HT1080 (cell line): ENCODE data around the gene TBC1D19. TPM values are rescaled to one million over a fixed set of nuclear protein-coding genes. Genes with fewer than 3 reads are reported as not detected.
"Not testable (repeated sequence)": the region's sequence is repeated elsewhere in the genome, so short reads cannot be mapped to it uniquely, and the experiment has no call there.

Experiments
- DNase-seq: peaks from one replicate; pipeline ENCODE4 v3.0.0-alpha.2; 2015; ENCODE audit warnings: low read depth
- total RNA-seq: library from RNA; depleted of rRNA; stranded (reverse); fragments of >200 nt; shearing (Covaris generic); gene quantifications from 2 replicates; pipeline ENCODE4 v1.2.3, GENCODE V29; 2014

The TBC1D19 gene
- total RNA-seq, 1 experiment from 2014 or later = 4.5 TPM

GRCh38 chr4:26596843-26597242 lies 13.0 kb downstream of the TBC1D19 start:
- DNase-seq = no peak

DNA sequence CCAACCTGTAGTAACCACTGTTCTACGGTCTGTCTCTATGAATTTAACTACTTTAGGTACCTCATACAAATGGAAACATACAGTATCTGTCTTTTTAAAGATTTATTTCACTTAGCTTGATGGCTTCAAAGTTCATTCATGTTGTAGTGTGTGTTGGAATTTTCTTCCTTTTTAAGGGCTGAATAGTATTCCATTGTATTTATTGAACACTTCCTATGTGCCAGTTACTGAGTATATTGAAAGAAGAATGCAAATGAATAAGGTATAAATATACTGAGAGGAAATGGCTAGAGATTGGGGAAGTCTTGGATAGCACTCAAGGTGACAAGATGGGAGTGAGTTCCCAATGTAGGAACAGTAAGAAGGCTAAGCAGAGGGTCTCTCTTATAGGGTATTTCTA lies 17.3 kb downstream of the TBC1D19 start:
- DNase-seq = no peak

- DNase-seq = no peak
Observed at GRCh38 chr4:26607776-26608175, 23.9 kb downstream of the TBC1D19 start.

DNA sequence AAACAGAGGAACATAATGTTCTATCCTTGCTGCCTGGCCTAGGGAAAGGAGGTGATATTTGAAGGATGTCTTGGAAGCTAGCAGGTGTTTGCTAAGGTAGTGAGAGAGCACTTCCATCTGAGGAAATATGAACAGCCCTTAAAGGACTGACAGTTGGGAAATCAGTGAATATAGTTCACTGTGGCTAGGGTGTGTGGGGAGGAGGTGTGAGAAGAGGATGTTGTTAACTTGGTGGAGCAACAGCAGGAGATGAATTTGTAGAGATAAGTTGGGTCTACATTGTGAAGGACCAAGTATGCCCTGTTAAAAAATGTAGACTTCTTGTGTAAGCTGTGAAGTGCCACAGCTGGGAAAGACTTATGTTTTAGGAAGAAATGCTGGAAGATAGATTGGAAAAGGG lies 25.5 kb downstream of the TBC1D19 start:
- DNase-seq = no peak

DNA sequence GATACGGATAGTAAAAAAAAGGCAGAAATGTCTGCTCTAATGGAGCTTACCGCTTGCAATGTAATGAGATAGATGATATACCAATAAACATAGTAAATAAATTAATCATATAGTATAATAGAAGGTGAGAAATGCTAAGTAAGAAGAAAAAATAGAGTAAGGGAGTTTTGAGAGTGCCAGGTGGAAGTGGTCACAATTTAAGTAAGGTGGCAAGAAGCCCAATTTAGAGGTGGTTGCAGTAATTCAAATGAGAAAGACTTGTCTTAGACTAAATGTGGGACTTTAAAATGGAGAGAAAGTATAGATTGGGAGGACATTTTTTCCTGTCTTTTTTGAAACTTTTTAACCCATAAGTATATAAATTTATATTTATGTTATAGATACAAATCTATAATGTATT lies 26.0 kb downstream of the TBC1D19 start:
- no peak for DNase-seq

DNA sequence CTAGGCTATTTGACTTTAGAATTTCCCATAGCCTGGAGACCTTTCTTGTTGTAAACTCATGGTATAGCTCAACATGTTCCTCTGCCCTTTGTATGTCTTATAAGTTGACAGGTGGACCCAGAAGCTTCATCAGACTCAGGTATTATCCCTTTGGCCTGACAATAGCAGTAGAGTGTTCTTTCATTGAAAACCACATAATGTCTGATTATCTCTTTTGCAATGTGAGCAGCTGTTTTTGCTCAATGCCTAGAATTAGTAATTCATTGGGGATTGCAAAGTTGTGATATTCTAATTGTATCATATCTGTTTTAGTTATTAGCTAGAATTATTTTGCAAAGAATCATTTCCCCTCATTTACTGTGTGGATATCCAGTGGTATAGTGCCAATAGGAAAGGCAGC lies 27.5 kb downstream of the TBC1D19 start:
- no peak for DNase-seq

GRCh38 chr4:26611885-26612284 lies 28.0 kb downstream of the TBC1D19 start:
- DNase-seq = no peak

GRCh38 chr4:26613237-26613636 lies 29.4 kb downstream of the TBC1D19 start:
- no peak for DNase-seq

DNA sequence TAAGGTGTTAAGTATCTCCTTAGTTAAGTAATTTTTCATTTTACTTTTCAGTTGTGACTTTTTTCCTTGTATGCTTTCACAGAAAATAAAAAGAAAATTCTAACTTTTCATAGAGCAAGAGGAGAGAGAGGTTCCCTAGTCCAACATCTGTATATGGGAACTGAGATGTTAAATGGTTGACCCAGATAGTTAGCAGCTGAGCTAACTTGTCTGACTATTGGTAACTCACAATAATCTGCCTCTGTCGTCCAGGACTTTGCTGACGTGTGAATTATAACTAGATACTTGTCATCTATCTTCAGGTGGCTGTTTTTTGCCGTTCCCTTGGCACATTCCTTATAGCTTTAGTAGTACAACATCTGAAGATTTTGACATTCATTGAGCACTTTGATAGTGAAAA lies 29.9 kb downstream of the TBC1D19 start:
- DNase-seq = no peak

GRCh38 chr4:26619784-26620183 lies 35.9 kb downstream of the TBC1D19 start:
- DNase-seq = no peak

- no peak for DNase-seq
Observed at GRCh38 chr4:26621366-26621765, 37.5 kb downstream of the TBC1D19 start.

DNA sequence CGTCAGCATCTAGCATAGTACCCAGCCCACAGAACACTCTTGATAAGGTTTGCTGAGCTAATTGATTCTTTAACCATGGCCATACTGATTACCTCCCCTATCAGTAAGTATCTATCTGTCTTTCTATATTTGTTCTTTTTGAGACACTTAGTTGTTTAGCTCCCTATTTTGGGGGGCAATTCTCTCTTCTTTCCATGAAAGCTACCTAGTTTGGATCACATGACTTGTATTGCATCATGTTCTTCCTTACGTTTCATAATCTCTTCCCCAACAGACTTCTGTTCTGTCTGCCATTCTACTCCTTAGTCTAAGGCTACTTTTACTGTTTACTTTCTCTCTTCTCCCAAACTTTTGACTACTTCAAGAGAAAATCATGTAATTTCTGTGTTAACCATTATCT lies 39.0 kb downstream of the TBC1D19 start:
- DNase-seq = no peak

DNA sequence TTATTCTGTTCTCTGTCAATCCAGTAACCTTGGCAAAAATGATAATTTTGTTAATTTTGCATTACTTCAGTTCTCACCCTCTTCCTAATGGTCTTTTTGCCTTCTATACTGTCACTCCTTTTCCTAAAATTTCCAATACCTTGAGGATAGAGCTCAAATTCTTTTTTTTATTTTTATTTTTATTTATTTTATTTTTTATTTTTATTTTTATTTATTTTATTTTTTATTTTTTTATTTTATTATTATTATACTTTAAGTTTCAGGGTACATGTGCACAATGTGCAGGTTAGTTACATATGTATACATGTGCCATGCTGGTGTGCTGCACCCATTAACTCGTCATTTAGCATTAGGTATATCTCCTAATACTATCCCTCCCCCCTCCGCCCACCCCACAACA lies 42.8 kb downstream of the TBC1D19 start:
- DNase-seq = not testable (repeated sequence)

- no peak for DNase-seq
Observed at GRCh38 chr4:26632916-26633315, 49.0 kb downstream of the TBC1D19 start.

DNA sequence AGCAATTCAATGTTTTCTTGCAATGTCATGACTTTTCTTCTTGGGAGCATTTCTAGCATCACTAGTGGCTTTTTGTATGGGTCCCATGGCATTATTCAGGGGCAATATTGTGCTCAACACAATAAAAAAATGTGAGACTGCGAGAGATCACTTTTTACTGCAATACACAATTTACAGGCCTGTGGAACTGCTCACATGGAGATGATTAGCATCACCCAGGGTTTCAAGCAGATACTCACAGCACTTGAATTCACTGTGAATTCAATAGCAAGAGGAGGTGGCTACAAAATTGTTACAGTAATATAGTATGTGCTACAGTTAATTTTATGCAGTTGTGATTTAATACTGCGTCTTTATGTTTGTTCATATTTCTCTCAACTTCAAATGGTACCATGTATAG lies 50.4 kb downstream of the TBC1D19 start:
- no peak for DNase-seq

- no peak for DNase-seq
Observed at GRCh38 chr4:26636458-26636857, 52.6 kb downstream of the TBC1D19 start.

GRCh38 chr4:26640639-26641038 lies 56.8 kb downstream of the TBC1D19 start:
- not testable (repeated sequence) for DNase-seq

DNA sequence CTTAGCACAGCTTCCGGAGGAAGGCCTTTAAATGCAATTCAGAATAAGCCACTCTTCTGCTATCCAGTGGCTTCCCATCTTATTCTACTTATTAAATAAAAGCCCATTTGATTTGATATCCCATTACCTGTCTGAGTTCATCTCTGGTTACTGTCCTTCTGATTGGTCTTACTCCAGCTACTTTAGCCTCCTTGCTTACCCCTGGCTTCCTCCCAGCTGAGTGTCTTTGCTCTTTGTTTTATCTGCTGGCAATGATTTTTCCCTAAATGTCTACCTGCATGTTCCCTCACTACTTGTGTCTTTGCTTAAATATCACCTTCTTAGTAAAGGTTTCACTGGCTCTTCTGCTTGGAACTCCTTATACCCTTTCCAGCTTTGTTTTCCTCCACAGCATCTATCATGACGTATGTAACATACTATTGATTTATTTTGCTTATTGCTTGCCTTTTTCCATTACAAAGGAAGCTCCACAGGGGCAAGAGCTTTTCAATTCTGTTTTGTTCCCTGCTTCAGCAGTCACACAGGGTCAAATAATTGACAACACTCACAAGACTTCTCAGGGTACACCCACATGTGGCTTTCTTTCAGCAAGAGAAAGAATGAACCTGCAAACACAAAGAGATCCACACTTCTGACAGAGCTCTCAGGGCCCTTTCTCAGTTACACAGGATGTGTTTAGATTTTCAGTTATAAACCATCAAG lies 63.8 kb downstream of the TBC1D19 start:
- no peak for DNase-seq

- DNase-seq = no peak
Observed at GRCh38 chr4:26648260-26648659, 64.4 kb downstream of the TBC1D19 start.

DNA sequence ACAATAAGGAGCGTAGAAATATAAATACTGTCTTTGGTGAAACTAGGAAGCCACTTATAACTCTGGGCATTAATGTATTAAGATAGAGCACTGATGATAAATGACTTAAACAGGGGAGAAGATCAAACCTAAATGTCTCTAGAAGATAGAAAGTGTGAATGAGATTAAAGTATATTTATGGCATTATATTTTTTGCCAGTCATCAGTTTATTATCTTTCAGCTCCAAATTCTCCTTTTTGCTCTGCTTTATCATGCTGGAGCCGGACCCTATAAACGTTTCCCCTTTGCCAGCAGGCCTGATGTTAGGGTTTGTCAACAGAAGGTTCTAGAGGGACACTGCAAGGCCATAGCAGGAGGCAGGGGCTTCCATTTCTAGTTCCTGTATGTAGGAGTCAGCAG lies 76.4 kb downstream of the TBC1D19 start:
- DNase-seq = no peak

- no peak for DNase-seq
Observed at GRCh38 chr4:26663888-26664287, 80.0 kb downstream of the TBC1D19 start.

DNA sequence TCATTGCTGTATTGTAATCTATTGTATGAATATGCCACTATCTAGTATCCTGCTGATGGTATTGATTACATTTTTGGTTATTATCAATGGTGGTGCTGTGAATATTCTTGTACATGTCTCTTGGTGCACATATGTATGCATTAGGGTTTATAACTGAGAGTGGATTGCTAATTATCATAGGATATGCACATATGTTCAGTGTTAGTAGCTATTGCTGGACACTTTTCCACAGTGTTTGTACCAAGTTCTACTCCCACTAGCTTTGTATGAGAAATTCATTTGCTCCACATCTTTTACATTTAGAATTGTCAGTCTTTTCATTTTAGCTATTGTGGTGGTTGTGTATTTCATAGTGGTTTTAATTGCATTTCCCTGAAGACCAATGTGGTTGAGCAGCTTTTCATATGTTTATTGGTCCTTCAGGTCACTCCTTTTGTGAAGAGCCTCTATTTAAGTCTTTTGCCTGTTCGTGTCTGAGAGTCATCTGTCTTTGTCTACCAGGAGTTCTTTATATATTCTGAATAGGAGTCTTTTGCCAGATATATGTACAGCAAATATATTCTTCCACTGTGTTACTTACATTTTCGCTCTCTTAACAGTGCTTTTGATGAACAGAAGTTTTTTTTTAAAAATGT lies 87.1 kb downstream of the TBC1D19 start:
- no peak for DNase-seq

- DNase-seq = not testable (repeated sequence)
Observed at GRCh38 chr4:26679040-26679695, 95.3 kb downstream of the TBC1D19 start.
